Omental fat pad (tissue), 4 donors: ENCODE results near the gene SCAI. TPM values are rescaled to one million over a fixed set of nuclear protein-coding genes. Genes with fewer than 3 reads are reported as not detected.

Experiments
- ATAC-seq: fragments of 150-250 bp; one replicate; pipeline ENCODE4 v1.9.1; 2016; ENCODE audit warnings: mild to moderate bottlenecking, moderate library complexity; ENCODE audit not compliant: low FRiP score
- DNase-seq: peaks from one replicate; pipeline ENCODE4 v3.0.0-alpha.2; 2019; ENCODE audit warnings: low spot score
- total RNA-seq, 4 donors: library from RNA; depleted of rRNA; stranded (reverse); fragments of >200 nt; gene quantifications; one replicate each; pipeline ENCODE4 v1.1.0, GENCODE V29; 2016
- TF ChIP-seq, protein P1 (sequence below), 3 donors: fragments of 450-650 bp; IDR thresholded peaks; one replicate each; pipeline ENCODE4 v1.5.1; 2016 to 2017; ENCODE audit warnings: antibody characterized with exemption in 3 of 3, mild to moderate bottlenecking in 3 of 3, moderate library complexity in 2 of 3

Gene SCAI
- total RNA-seq, 4 donors from 2014 or later = 4.0 to 9.1 (median 6.6) TPM

DNA sequence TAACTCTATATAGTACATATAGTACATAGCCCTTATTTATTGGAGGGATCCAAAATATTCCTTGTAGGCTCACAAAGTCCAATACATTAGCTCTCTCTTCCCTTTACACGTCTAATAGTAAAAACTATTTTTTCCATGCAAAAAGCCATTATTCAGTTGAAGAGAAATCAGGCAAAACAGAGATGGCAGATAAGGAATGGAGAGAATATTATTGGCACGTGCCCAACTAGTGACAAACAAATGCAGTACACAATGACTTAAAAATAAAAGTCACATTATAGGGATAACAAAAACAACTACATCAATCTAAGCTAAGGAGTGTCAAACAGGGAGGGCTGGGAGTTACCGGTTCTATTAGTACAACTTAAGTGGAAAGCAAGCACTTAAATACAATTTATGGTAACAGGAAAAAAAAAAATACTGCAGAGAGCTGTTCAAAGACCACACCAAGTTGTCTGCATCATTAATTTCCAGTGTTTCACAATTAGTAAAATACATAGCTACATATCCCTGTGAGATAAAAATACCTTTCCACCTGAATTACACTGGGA is 4.1 kb upstream of the SCAI start:
- TF ChIP-seq, protein P1, sequence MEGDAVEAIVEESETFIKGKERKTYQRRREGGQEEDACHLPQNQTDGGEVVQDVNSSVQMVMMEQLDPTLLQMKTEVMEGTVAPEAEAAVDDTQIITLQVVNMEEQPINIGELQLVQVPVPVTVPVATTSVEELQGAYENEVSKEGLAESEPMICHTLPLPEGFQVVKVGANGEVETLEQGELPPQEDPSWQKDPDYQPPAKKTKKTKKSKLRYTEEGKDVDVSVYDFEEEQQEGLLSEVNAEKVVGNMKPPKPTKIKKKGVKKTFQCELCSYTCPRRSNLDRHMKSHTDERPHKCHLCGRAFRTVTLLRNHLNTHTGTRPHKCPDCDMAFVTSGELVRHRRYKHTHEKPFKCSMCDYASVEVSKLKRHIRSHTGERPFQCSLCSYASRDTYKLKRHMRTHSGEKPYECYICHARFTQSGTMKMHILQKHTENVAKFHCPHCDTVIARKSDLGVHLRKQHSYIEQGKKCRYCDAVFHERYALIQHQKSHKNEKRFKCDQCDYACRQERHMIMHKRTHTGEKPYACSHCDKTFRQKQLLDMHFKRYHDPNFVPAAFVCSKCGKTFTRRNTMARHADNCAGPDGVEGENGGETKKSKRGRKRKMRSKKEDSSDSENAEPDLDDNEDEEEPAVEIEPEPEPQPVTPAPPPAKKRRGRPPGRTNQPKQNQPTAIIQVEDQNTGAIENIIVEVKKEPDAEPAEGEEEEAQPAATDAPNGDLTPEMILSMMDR (IDR thresholded peaks at IDR 0.05) = no peak
- DNase-seq (no peak), ATAC-seq (no peak)

DNA sequence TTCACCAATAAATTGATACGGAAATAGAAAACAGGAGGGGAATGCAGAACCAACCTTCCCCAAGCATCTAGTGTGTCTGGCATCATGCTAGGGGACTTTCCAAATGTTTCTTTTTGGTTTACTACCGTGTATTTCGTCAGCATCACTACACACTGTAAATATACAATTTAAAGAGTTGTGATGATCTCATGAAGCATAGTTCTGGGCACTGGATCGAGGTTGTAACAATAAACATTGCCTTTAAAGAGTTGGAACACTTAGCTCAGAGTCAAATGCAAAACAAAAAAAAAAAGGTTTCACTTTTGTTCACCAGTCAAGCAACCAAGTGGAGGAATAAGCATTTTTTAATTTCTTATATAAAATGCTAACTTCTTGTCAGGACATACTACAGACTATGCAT is 2.9 kb upstream of the SCAI start:
- TF ChIP-seq, protein P1 (IDR thresholded peaks at IDR 0.05) = no peak
- ATAC-seq = no peak
- DNase-seq = no peak

DNA sequence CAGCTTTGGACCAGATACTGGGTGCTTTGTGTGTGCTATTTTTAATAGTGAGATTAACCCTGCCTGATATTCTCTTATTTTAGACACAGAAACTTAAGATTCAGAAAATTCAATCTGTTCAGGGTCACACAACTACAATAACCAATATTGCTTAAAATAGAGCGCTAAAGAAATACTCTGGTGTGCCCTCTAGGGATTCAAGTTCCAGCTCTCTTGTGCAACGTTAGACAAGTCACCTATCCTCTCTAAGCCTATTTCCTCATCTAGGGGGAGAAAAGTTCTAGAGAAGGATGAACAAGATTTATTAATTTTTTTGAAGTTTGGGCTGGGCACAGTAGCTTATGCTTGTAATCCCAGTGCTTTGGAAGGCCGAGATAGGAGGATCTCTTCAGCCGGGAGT is 2.1 kb upstream of the SCAI start:
- ATAC-seq = no peak
- no peak for DNase-seq
- TF ChIP-seq, protein P1 (IDR thresholded peaks at IDR 0.05) = no peak

DNA sequence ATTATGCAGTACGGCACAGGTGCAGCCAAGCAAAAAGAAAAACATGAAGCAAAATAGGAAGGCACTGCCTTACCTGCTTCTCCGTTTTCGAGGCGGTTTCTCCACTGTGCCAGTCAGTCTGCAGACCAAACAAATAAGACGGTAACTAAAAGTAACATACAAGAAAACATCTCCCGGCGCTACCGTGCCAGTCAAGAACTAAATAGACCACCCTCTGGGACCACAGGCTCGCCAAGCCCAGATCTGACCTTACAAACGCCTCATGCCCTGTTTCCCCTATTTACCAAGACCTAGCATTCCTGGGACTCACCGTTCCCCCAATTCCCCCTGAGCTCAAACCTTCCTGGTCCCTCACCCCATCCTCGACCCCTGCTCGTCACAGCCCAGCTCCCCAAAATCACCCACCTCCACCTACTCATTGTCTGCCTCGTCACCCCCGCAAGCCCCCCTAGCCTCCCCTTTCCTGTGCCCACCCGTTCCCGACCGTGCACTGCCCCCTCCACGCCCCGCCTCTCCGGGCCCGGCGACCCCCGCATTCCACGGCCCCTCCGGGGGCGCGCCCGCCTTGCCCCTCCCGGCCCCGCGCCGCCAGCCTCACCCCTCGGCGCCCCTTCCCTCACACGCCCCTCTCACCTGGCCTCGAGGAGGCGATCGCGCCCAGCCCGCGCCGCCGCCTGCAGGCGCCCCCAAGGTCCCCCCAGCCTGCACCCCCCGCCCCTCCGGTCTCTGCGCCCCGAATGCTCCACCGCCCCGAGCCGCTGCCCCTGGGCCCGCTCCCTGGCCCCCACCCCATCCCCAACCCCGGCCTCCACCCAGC is 560 bp downstream of the SCAI start:
- DNase-seq (no peak), ATAC-seq (no peak)
- TF ChIP-seq, protein P1 (IDR thresholded peaks at IDR 0.05) = no peak

DNA sequence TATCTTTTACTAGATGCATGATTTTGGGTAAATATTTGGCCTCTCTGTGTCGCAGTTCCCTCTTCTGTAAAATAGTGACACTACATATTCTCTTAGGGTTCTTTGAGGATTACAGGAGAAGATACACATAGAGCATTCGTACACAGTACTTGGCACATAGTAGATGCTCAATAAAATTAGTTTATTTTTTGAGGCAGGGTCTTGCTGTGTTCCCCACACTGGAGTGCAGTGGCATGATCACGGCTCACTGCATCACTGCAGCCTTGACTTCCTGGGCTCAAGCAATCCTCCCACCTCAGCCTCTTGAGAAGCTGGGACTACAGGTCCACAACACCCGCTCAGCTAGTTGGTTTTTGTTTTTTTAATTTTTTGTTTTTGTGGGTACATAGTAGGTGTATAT is 1.6 kb downstream of the SCAI start:
- DNase-seq = no peak
- TF ChIP-seq, protein P1 (IDR thresholded peaks at IDR 0.05) = no peak
- ATAC-seq = no peak

DNA sequence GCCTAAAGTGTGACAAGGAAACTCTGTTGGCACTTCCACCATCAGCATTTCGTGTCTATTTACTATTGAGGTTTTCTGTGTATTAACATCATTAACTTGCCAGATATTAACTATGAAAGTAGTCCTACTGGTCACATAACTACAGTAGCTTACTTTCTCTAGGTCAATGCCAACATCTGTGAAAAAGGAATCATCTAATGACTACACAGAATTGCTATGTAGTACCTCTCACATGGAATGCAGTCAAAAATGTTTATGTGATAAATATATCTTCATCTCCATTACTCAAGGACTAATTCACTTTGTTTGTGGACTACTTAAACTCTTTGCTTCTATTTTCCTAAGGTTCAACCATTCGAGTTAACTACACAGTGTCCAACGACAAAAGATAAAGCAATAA is 2.1 kb downstream of the SCAI start:
- TF ChIP-seq, protein P1 (IDR thresholded peaks at IDR 0.05) = no peak
- DNase-seq = no peak
- ATAC-seq = no peak

DNA sequence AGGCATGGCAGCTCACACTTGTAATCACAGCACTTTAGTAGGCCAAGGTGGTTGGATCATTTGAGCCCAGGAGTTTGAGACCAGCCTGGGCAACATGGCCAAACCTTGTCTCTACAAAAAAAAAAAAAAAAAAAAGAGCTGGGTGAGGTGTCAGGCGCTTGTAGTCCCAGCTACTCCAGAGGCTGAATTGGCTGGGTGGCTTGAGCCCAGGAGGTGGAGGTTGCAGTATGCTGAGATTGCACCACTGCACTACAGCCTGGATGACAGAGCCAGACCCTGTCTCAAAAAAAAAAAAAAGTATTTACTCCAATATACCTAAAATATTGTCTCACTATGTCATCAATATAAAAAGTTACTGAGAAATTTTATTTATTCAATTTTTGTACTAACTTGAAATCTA is 2.8 kb downstream of the SCAI start:
- no peak for DNase-seq
- TF ChIP-seq, protein P1 (IDR thresholded peaks at IDR 0.05) = no peak
- no peak for ATAC-seq
